T-cell (primary cell): ENCODE data around the gene C20orf202. TPM values are rescaled to one million over a fixed set of nuclear protein-coding genes. Genes with fewer than 3 reads are reported as not detected.

Experiments
- ATAC-seq, 4 experiments: fragments of 200-7000 bp in 3 of 4; fragments of 150-1000 bp in 1 of 4; cut with Tn5 transposase; replicated peaks in 1 of 4; 1 replicate in 3 of 4; 2 replicates in 1 of 4; pipeline ENCODE4 v1.10.0; 2021; ENCODE audit warnings: moderate library complexity in 3 of 4, mild to moderate bottlenecking in 2 of 4, moderate number of reproducible peaks in 1 of 4
- CTCF ChIA-PET, 2 donors: fragments of 300-600 bp; sonication (Branson Sonifier 250); formaldehyde crosslinking; loops; one replicate each; lab custom pipeline; 2022; ENCODE audit warnings: antibody characterized with exemption in 2 of 2; lab: Charles Lee
- POLR2A ChIA-PET, 2 donors: fragments of 300-600 bp; sonication (Branson Sonifier 250); formaldehyde crosslinking; loops; one replicate each; lab custom pipeline; 2022; ENCODE audit warnings: antibody characterized with exemption in 2 of 2; lab: Charles Lee
- DNase-seq, 35 experiments: peaks; one replicate each; pipeline versions ENCODE4 v3.0.0 to v3.0.0-alpha.2; 2013 to 2023
- H3K27ac ChIP-seq: one replicate; pipeline ENCODE4 v1.5.1; 2013; ENCODE audit warnings: low read length
- H3K27me3 ChIP-seq, 2 experiments: replicated peaks in 1 of 2; 1 replicate in 1 of 2; 2 replicates in 1 of 2; pipeline versions ENCODE4 v1.6.1 to v1.7.0; 2013; ENCODE audit warnings: low read length in 1 of 2, mixed read lengths in 1 of 2; ENCODE audit not compliant: control insufficient read depth in 2 of 2, insufficient read depth in 2 of 2; ENCODE audit errors: extremely low read depth in 1 of 2
- H3K36me3 ChIP-seq, 2 donors: 1 replicate in 1 of 2; 2 replicates in 1 of 2; pipeline versions ENCODE4 v1.6.1 to v1.7.0; 2013; ENCODE audit warnings: low read length in 1 of 2; ENCODE audit not compliant: control insufficient read depth in 2 of 2, insufficient read depth in 1 of 2; ENCODE audit errors: extremely low read depth in 1 of 2
- H3K4me1 ChIP-seq, 2 experiments: 1 replicate in 1 of 2; 2 replicates in 1 of 2; pipeline versions ENCODE4 v1.6.1 to v1.7.0; 2013; ENCODE audit warnings: low read length in 2 of 2, mixed read lengths in 1 of 2; ENCODE audit not compliant: insufficient read depth in 2 of 2, control insufficient read depth in 1 of 2; ENCODE audit errors: extremely low read depth in 1 of 2
- H3K4me3 ChIP-seq, 2 donors: 1 replicate in 1 of 2; 2 replicates in 1 of 2; pipeline versions ENCODE4 v1.5.1 to v1.7.0; 2013; ENCODE audit warnings: mild to moderate bottlenecking in 2 of 2, low read length in 1 of 2, moderate library complexity in 1 of 2; ENCODE audit not compliant: control insufficient read depth in 1 of 2; ENCODE audit errors: extremely low read depth in 1 of 2
- H3K9me3 ChIP-seq: 2 replicates; pipeline ENCODE4 v1.7.0; 2013
- H3K27ac Mint-ChIP-seq, 2 donors: one replicate each; pipeline ENCODE4 v1.8.0; 2020 to 2021; ENCODE audit warnings: mild to moderate bottlenecking in 2 of 2, mixed read lengths in 2 of 2
- H3K27me3 Mint-ChIP-seq, 2 donors: one replicate each; pipeline ENCODE4 v1.8.0; 2021 to 2022; ENCODE audit warnings: mixed read lengths in 2 of 2
- H3K36me3 Mint-ChIP-seq: one replicate; pipeline ENCODE4 v1.8.0; 2021; ENCODE audit warnings: mixed read lengths
- H3K4me1 Mint-ChIP-seq, 3 donors: one replicate each; pipeline ENCODE4 v1.8.0; 2020 to 2022; ENCODE audit warnings: mixed read lengths in 3 of 3, mild to moderate bottlenecking in 1 of 3
- H3K4me3 Mint-ChIP-seq, 3 donors: one replicate each; pipeline ENCODE4 v1.8.0; 2020 to 2022; ENCODE audit warnings: mild to moderate bottlenecking in 3 of 3, mixed read lengths in 3 of 3, moderate library complexity in 3 of 3
- H3K9me3 Mint-ChIP-seq, 3 donors: one replicate each; pipeline ENCODE4 v1.8.0; 2020 to 2022; ENCODE audit warnings: mixed read lengths in 3 of 3
- WGBS: methylation state at CpG from one replicate; pipeline ENCODE4 v1.1.5; 2013; ENCODE audit warnings: missing lambda C conversion rate; ENCODE audit not compliant: insufficient coverage; 5-methylcytosine and 5-hydroxymethylcytosine counted together
- total RNA-seq, 35 experiments: library from RNA in 6 of 35; stranded (reverse) in 6 of 35; fragments of 120-200 nt in 1 of 35; gene quantifications; one replicate each; pipeline versions ENCODE4 v1.2.1 to v1.2.4 and lab custom pipeline; 2013 to 2026

C20orf202 gene
- total RNA-seq, 5 donors from 2014 or later (not counting 1 experiment from before 2014, with no cell fraction given): 0.23 to 0.41 (median 0.30) TPM; not detected in 1

- CTCF ChIA-PET: no interaction called here
- no peaks in the 10 kb centered on the region for H3K9me3 ChIP-seq
- Mint-ChIP-seq H3K27ac (no peak overlapping the region), H3K4me1 (peaks cover 0 to 2% (median 0%) of the 10 kb centered on the region in 3 donors), H3K36me3 (peaks cover 39% of the 10 kb centered on the region), H3K27me3 (peaks cover 5 to 7% of the 10 kb centered on the region in 2 donors), H3K4me3 (no peak overlapping the region), H3K9me3 (no peaks in the 10 kb centered on the region)
- peaks cover 4 to 6% of the 10 kb centered on the region in 2 experiments for H3K27me3 ChIP-seq
- WGBS: 93% methylated on average over 2 of the region's 3 CpGs
- no peak overlapping the region for H3K4me3 ChIP-seq
- POLR2A ChIA-PET: no interaction called here
- peaks cover 6 to 17% of the 10 kb centered on the region in 2 donors for H3K36me3 ChIP-seq
- no peaks in the 10 kb centered on the region for H3K4me1 ChIP-seq
- DNase-seq (no peak), ATAC-seq (no peak)
- H3K27ac ChIP-seq: no peak overlapping the region
Measured at GRCh38 chr20:1178623-1179022, 24.6 kb upstream of the C20orf202 start.

GRCh38 chr20:1180949-1181348 lies 22.3 kb upstream of the C20orf202 start:
- ChIA-PET POLR2A (no interaction called here), CTCF (no interaction called here)
- H3K36me3 ChIP-seq: peaks cover 0 to 5% of the 10 kb centered on the region in 2 donors
- WGBS: 95% methylated on average over 22 of the region's 27 CpGs
- peaks cover 19% of the 10 kb centered on the region for H3K36me3 Mint-ChIP-seq
- peaks cover 6 to 21% of the 10 kb centered on the region in 2 experiments for H3K27me3 ChIP-seq
- no peak overlapping the region for H3K4me3 Mint-ChIP-seq
- no peak overlapping the region for H3K27ac Mint-ChIP-seq
- H3K9me3 Mint-ChIP-seq: no peaks in the 10 kb centered on the region
- H3K4me1 Mint-ChIP-seq: peaks cover 9 to 12% (median 10%) of the 10 kb centered on the region in 3 donors
- H3K9me3 ChIP-seq: no peaks in the 10 kb centered on the region
- H3K27me3 Mint-ChIP-seq: peaks cover 19 to 20% of the 10 kb centered on the region in 2 donors
- DNase-seq (no peak), ATAC-seq (no peak)
- peaks cover 0 to 10% of the 10 kb centered on the region in 2 experiments for H3K4me1 ChIP-seq
- H3K4me3 ChIP-seq: no peak overlapping the region
- H3K27ac ChIP-seq: no peak overlapping the region

- Histone ChIP-seq H3K9me3 (no peaks in the 10 kb centered on the region), H3K27ac (no peak overlapping the region), H3K4me3 (no peak overlapping the region), H3K36me3 (peaks cover 0 to 5% of the 10 kb centered on the region in 2 donors), H3K4me1 (peaks cover 0 to 12% of the 10 kb centered on the region in 2 experiments), H3K27me3 (peaks cover 9 to 32% of the 10 kb centered on the region in 2 experiments)
- H3K4me3 Mint-ChIP-seq: no peak overlapping the region
- H3K9me3 Mint-ChIP-seq: no peaks in the 10 kb centered on the region
- 63% methylated on average over 4 of the region's 4 CpGs for WGBS
- peaks cover 11 to 14% (median 13%) of the 10 kb centered on the region in 3 donors for H3K4me1 Mint-ChIP-seq
- CTCF ChIA-PET: no interaction called here
- peaks cover 15% of the 10 kb centered on the region for H3K36me3 Mint-ChIP-seq
- H3K27ac Mint-ChIP-seq: no peak overlapping the region
- H3K27me3 Mint-ChIP-seq: peaks cover 23 to 25% of the 10 kb centered on the region in 2 donors
- POLR2A ChIA-PET: no interaction called here
- ATAC-seq (no peak), DNase-seq (no peak)
Measured at GRCh38 chr20:1182106-1182505, 21.1 kb upstream of the C20orf202 start.

- no peak overlapping the region for H3K27ac ChIP-seq
- peak overlapping the region in 1 of 3 donors; percentile 22 for H3K4me3 Mint-ChIP-seq
- ChIA-PET POLR2A (no interaction called here), CTCF (no interaction called here)
- no peak overlapping the region for H3K4me3 ChIP-seq
- H3K27me3 Mint-ChIP-seq: peaks cover 23 to 25% of the 10 kb centered on the region in 2 donors
- peaks cover 9 to 32% of the 10 kb centered on the region in 2 experiments for H3K27me3 ChIP-seq
- peaks cover 11 to 14% (median 13%) of the 10 kb centered on the region in 3 donors for H3K4me1 Mint-ChIP-seq
- peaks cover 0 to 12% of the 10 kb centered on the region in 2 experiments for H3K4me1 ChIP-seq
- no peak for DNase-seq
- peaks cover 0 to 5% of the 10 kb centered on the region in 2 donors for H3K36me3 ChIP-seq
- 74% methylated on average over 3 of the region's 6 CpGs for WGBS
- H3K9me3 ChIP-seq: no peaks in the 10 kb centered on the region
- no peak for ATAC-seq
- no peaks in the 10 kb centered on the region for H3K9me3 Mint-ChIP-seq
- no peak overlapping the region for H3K27ac Mint-ChIP-seq
- peaks cover 8% of the 10 kb centered on the region for H3K36me3 Mint-ChIP-seq
Measured at GRCh38 chr20:1183153-1183552, 20.1 kb upstream of the C20orf202 start.

- no peak overlapping the region for H3K4me3 ChIP-seq
- Mint-ChIP-seq H3K36me3 (peaks cover 8% of the 10 kb centered on the region), H3K4me1 (peaks cover 11 to 14% (median 13%) of the 10 kb centered on the region in 3 donors), H3K4me3 (peak overlapping the region; percentile 61 to 73 (median 63)), H3K27ac (peak overlapping the region in 1 of 2 donors; percentile 6), H3K27me3 (peaks cover 23 to 27% of the 10 kb centered on the region in 2 donors), H3K9me3 (no peaks in the 10 kb centered on the region)
- WGBS: 64% methylated on average over 4 of the region's 13 CpGs
- DNase-seq (no peak), ATAC-seq (no peak)
- H3K36me3 ChIP-seq: peaks cover 0 to 5% of the 10 kb centered on the region in 2 donors
- H3K27me3 ChIP-seq: peaks cover 9 to 32% of the 10 kb centered on the region in 2 experiments
- no peak overlapping the region for H3K27ac ChIP-seq
- ChIA-PET POLR2A (no interaction called here), CTCF (no interaction called here)
- peaks cover 0 to 12% of the 10 kb centered on the region in 2 experiments for H3K4me1 ChIP-seq
- H3K9me3 ChIP-seq: no peaks in the 10 kb centered on the region
Measured at GRCh38 chr20:1184260-1184637, 19.0 kb upstream of the C20orf202 start.

GRCh38 chr20:1184638-1185315 lies 18.5 kb upstream of the C20orf202 start, which contains the start of gene TMEM74B:
TSS of gene TMEM74B (minus strand) at chr20:1184981. CDS start at chr20:1183801, 1,180 bp downstream.
- ChIA-PET POLR2A (no interaction called here), CTCF (no interaction called here)
- WGBS: 5% methylated on average over 75 of the region's 76 CpGs
- Mint-ChIP-seq H3K36me3 (peaks cover 5% of the 10 kb centered on the region), H3K4me3 (peak within 1 kb of the TSS; percentile 69 to 77 (median 70)), H3K27me3 (peaks cover 23 to 32% of the 10 kb centered on the region in 2 donors), H3K9me3 (no peaks in the 10 kb centered on the region), H3K4me1 (peaks cover 11 to 14% (median 13%) of the 10 kb centered on the region in 3 donors), H3K27ac (peak within 1 kb of the TSS; percentile 6 to 44)
- Histone ChIP-seq H3K9me3 (no peaks in the 10 kb centered on the region), H3K27ac (no peak within 1 kb of the TSS), H3K27me3 (peaks cover 9 to 32% of the 10 kb centered on the region in 2 experiments), H3K4me3 (no peak within 1 kb of the TSS), H3K36me3 (peaks cover 0 to 3% of the 10 kb centered on the region in 2 donors), H3K4me1 (peaks cover 0 to 12% of the 10 kb centered on the region in 2 experiments)
- peak; percentile 7 to 33 (median 24) for ATAC-seq
- peak in 1 of 35 experiments; percentile 2 for DNase-seq
